Stimulated activated CD4-positive, alpha-beta T cell treated with anti-CD3 and anti-CD28 coated beads, TNF-alpha, amount 100 ng/mL, for 48 hours (primary cell): Measurements from ENCODE around the gene LGI4.
"Not testable (repeated sequence)": the region's sequence is repeated elsewhere in the genome, so short reads cannot be mapped to it uniquely, and the experiment has no call there.

Experiments
- DNase-seq, 3 donors: peaks; one replicate each; pipeline ENCODE4 v3.0.0-alpha.2; 2020; ENCODE audit warnings: low read depth in 3 of 3

The LGI4 gene

GRCh38 chr19:35160629-35161433 lies 26.0 kb upstream of the LGI4 start:
- DNase-seq, result no peak

- DNase-seq, result no peak
Observed at GRCh38 chr19:35159606-35160005, 24.7 kb upstream of the LGI4 start.

- DNase-seq, result no peak
Observed at GRCh38 chr19:35157431-35157830, 22.6 kb upstream of the LGI4 start.

GRCh38 chr19:35156673-35157014 lies 21.8 kb upstream of the LGI4 start:
- no peak for DNase-seq

- DNase-seq, result no peak
Observed at GRCh38 chr19:35155981-35156672, 21.3 kb upstream of the LGI4 start.

GRCh38 chr19:35155441-35155840 lies 20.6 kb upstream of the LGI4 start:
- DNase-seq, result no peak

- DNase-seq, result peak; percentile 76 to 82 (median 77)
Observed at GRCh38 chr19:35154525-35155406, 19.9 kb upstream of the LGI4 start, which contains the start of gene FXYD5. TSS of gene FXYD5 (plus strand) at chr19:35154735. CDS start at chr19:35155551, 816 bp downstream.

GRCh38 chr19:35153701-35154524 lies 19.1 kb upstream of the LGI4 start:
- peak; percentile 64 to 73 (median 70) for DNase-seq

- DNase-seq, result not testable (repeated sequence)
Observed at GRCh38 chr19:35153129-35153522, 18.3 kb upstream of the LGI4 start.

GRCh38 chr19:35151273-35152065 lies 16.6 kb upstream of the LGI4 start:
- no peak for DNase-seq

- DNase-seq, result no peak
Observed at GRCh38 chr19:35150445-35150844, 15.6 kb upstream of the LGI4 start.

- no peak for DNase-seq
Observed at GRCh38 chr19:35149463-35149862, 14.6 kb upstream of the LGI4 start.

GRCh38 chr19:35146746-35147459 lies 12.0 kb upstream of the LGI4 start:
- no peak for DNase-seq

GRCh38 chr19:35144600-35145436 lies 10.0 kb upstream of the LGI4 start:
- no peak for DNase-seq

GRCh38 chr19:35144259-35144599 lies 9.4 kb upstream of the LGI4 start:
- DNase-seq, result no peak

- DNase-seq, result no peak
Observed at GRCh38 chr19:35143818-35144217, 9.0 kb upstream of the LGI4 start.

GRCh38 chr19:35143231-35143715 lies 8.4 kb upstream of the LGI4 start, which contains the start of gene FXYD7:
TSS of gene FXYD7 (plus strand) at chr19:35143255. CDS start at chr19:35143334, 79 bp downstream.
- DNase-seq, result no peak

GRCh38 chr19:35142606-35143230 lies 7.9 kb upstream of the LGI4 start:
- peak in 1 of 3 donors; percentile 44 for DNase-seq
